Cardiac muscle cell (in vitro differentiated cells and primary cell): Measurements from ENCODE around the gene CD7. TPM values are rescaled to one million over a fixed set of nuclear protein-coding genes. Genes with fewer than 3 reads are reported as not detected.

Experiments used
- DNase-seq, 2 donors: peaks; one replicate each; pipeline versions ENCODE4 v3.0.0 to v3.0.0-alpha.2; 2010 to 2017; ENCODE audit warnings: low read depth in 1 of 2, low spot score in 1 of 2
- H3K27ac ChIP-seq: fragments of 200-600 bp; sonication (generic); 2 replicates; pipeline ENCODE4 v1.5.1; 2016
- H3K27me3 ChIP-seq: fragments of 200-600 bp; sonication (generic); 2 replicates; pipeline ENCODE4 v1.6.0; 2016; ENCODE audit warnings: control low read depth
- H3K36me3 ChIP-seq: fragments of 200-600 bp; sonication (generic); 2 replicates; pipeline ENCODE4 v1.5.1; 2016; ENCODE audit warnings: control low read depth
- H3K4me1 ChIP-seq: fragments of 200-600 bp; sonication (generic); 2 replicates; pipeline ENCODE4 v1.8.1; 2017; ENCODE audit warnings: low read depth, mild to moderate bottlenecking, mixed run types
- H3K4me3 ChIP-seq: fragments of 200-600 bp; sonication (generic); 2 replicates; pipeline ENCODE4 v1.5.1; 2016; ENCODE audit warnings: mild to moderate bottlenecking
- H3K9me3 ChIP-seq: fragments of 200-600 bp; sonication (generic); 2 replicates; pipeline ENCODE4 v1.5.1; 2017; ENCODE audit warnings: low read depth, mild to moderate bottlenecking, control low read depth
- CTCF ChIP-seq: IDR thresholded peaks from 2 replicates; pipeline ENCODE4 v1.5.1; 2012; ENCODE audit warnings: low read depth, mild to moderate bottlenecking, low read length
- polyA plus RNA-seq: library from polyadenylated mRNA; unstranded; fragments of >200 nt; fragmentation: Nextera tagmentation; extraction: Ambion mirVana; gene quantifications from 2 replicates; pipeline ENCODE4 v1.2.1, GENCODE V29; 2016
- total RNA-seq: library from RNA; depleted of rRNA; stranded (reverse); fragments of >200 nt; gene quantifications from 2 replicates; pipeline ENCODE4 v1.2.3, GENCODE V29; 2016

The CD7 gene
- total and polyA plus RNA-seq, 2 experiments from 2014 or later, result 0.38 TPM; not detected in 1

DNA sequence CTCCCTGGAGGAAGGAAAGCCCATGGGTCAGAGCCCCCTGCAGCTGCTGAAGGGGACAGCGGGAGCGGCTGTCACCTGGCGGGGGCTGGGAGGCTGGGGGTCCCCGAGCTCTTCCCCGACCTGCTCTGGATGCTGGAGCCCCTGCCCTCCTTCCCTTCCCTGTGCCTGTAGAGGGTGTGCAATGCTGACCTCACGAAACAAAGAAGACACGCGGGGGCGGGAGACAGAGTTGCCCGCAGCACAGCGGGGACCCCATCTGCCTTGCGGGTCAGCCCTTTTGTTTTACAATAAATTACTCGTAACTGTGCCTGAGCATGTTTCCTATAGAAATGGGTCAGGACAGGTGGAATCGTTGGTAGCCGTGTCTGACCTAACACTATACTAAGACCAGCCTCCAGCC, 9.9 kb upstream of the CD7 start:
- DNase-seq, result no peak
- H3K9me3 ChIP-seq, result no peaks in the 10 kb centered on the region
- no peaks in the 10 kb centered on the region for H3K36me3 ChIP-seq
- no peak overlapping the region for H3K4me3 ChIP-seq
- H3K4me1 ChIP-seq, result peaks cover 22% of the 10 kb centered on the region
- no peak for TF ChIP-seq CTCF
- H3K27me3 ChIP-seq, result peaks cover 38% of the 10 kb centered on the region
- no peak overlapping the region for H3K27ac ChIP-seq

DNA sequence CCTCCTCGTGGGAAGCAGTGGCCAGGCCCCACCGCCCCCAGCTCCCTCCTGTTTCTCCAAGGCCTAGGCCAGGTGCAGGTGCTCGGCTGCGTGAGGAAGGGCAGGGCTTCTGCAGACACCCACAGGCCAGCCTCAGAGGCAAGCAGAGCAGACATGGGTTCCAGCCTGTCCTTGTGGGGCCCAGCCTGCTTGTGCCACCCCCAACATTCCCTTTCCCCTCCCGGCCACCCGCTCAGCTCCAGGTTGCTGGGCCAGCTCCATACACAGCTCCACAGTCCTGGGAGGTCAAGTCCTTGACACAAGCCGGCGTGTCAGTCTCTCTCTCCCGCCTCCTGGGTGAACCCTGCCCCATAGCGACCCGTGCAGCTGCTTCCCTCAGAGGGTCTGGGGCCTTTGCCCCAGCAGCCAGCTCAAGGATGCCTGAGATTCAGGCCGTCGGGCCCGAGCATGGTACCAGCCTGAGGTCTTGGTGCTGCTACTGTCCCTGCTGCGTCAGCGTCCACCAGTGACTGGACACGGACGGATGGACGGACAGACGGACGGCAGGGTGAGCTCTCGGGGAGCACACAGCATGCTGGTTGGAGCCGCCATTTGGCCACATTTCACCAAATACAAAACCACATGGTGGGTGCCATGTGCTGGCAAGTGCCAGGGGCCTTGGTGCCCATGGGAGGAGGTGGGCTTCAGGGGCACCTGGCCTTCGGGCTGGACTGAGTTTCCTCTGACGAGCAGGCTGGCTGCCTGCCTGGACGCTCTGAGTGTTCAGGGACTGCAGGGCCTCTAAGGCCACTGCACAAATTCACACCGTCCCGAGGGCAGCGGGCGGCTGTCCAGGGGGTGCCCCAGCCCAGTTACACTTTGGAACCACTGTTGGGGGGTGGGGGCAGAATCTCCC, 8.1 kb upstream of the CD7 start:
- H3K9me3 ChIP-seq, result no peaks in the 10 kb centered on the region
- TF ChIP-seq CTCF, result no peak
- no peak for DNase-seq
- H3K36me3 ChIP-seq, result no peaks in the 10 kb centered on the region
- no peak overlapping the region for H3K27ac ChIP-seq
- peaks cover 21% of the 10 kb centered on the region for H3K4me1 ChIP-seq
- H3K27me3 ChIP-seq, result peaks cover 24% of the 10 kb centered on the region
- no peak overlapping the region for H3K4me3 ChIP-seq

DNA sequence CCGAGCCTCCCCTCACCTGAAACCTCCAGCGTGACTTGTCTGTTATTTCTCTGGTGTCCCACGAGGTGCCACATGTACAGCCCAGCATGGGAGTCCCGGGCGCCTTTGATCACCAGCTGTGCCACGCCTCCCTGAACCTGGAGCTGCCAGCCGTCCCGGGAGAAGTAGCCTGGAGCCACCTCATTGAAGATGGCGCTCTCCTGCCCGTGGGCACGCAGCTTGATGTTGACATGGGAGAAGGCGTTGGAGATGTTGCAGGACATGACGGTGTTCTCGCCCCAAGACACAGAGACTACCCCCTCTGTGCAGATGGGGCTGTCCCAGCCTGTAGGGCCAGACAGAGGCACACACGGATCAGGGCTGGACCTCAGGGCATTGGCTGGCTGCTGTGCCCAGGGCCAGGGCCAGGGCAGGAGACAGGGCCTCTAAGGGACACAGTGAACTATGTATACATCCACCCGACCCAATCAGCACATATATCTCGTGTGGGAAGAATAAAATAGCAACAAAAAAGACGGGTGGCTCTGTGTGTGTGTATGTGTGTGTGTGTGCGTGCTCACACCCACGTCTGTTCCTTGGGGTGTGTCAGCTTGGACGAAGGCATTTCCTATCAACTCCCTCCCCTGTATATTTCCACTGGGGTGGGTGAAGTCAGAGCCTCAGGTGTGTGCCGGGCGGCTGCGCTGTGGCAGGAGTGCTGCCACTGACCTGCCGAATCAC, 7.3 kb upstream of the CD7 start:
- Histone ChIP-seq H3K9me3 (no peaks in the 10 kb centered on the region), H3K36me3 (no peaks in the 10 kb centered on the region), H3K27ac (no peak overlapping the region), H3K27me3 (peaks cover 16% of the 10 kb centered on the region), H3K4me1 (peaks cover 14% of the 10 kb centered on the region), H3K4me3 (no peak overlapping the region)
- TF ChIP-seq CTCF, result no peak
- DNase-seq, result no peak

DNA sequence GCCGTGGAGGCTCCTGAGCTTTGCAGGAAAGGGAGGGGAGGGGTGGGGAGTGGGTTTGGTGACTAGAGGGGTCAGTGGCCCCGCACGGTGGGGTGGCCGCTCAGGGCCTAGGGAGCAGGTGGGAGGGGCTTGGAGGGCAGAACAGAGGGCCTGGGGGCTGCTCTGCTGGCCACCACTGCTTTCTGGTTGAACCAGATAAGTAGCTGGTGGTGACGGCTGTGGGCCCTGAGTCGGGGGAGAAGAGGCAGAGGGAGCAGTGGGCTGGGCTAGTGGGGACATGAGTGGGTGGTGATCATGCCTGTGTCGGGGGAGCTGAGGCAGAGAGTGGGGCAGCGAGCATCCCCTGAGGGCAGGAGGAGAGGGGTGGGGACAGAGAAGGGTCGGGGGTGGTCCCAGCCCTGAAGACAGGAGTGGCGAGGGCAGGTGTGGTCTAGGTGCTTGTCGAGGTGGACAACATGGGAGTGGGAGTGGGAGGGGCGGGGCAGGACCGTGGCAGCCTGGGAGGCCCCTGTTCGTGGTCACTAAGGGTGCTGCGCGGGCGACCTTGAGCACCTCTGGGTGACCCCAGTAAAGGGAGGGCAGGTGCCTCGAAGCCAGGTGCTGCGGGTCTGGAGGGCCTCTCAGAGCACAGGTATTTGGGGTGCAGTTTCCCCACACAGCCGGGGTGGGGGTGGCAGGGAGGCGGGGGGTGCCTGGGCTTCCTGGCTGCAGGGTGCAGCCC, 6.3 kb upstream of the CD7 start:
- no peaks in the 10 kb centered on the region for H3K36me3 ChIP-seq

More for the DNA sequence above, 6.3 kb upstream of the CD7 start:
- H3K27me3 ChIP-seq, result peaks cover 10% of the 10 kb centered on the region
- H3K4me1 ChIP-seq, result peaks cover 11% of the 10 kb centered on the region
- H3K9me3 ChIP-seq, result no peaks in the 10 kb centered on the region
- H3K4me3 ChIP-seq, result no peak overlapping the region
- TF ChIP-seq CTCF, result no peak
- no peak for DNase-seq
- H3K27ac ChIP-seq, result no peak overlapping the region
